Measurements from ENCODE around the gene MITF. TPM values are rescaled to one million over a fixed set of nuclear protein-coding genes. Genes with fewer than 3 reads are reported as not detected.

The MITF gene
- total and polyA plus RNA-seq, 8 donors: 3.5 to 61.3 (median 15.5) TPM

GRCh38 chr3:69888943-69889315 lies 149.7 kb downstream of the MITF start:
- peaks cover under 1 to 57% (median 21%) of the 10 kb centered on the region in 4 donors for H3K4me1 ChIP-seq
- WGBS, 5 donors: 80 to 91% (median 84%) methylated on average over 3 of the region's 3 CpGs
- no peak for DNase-seq
- no peaks in the 10 kb centered on the region for H3K9me3 ChIP-seq
- H3K36me3 ChIP-seq: peaks cover 0 to 6% (median 0%) of the 10 kb centered on the region in 4 donors
- no peak overlapping the region for H3K4me3 ChIP-seq
- TF ChIP-seq EP300 (IDR thresholded peaks at IDR 0.05) (no peak), POLR2A (IDR thresholded peaks at IDR 0.05) (no peak), POLR2AphosphoS5 (IDR thresholded peaks at IDR 0.05) (no peak), CTCF (IDR thresholded peaks at IDR 0.05) (no peak)
- no peak overlapping the region for H3K27ac ChIP-seq
- no peaks in the 10 kb centered on the region for H3K27me3 ChIP-seq
- intact Hi-C loops (cut with DNase I; ENCODE audit: low total_unique reads): no loop called here

- H3K4me3 ChIP-seq: no peak overlapping the region
- no peak overlapping the region for H3K27ac ChIP-seq
- no peaks in the 10 kb centered on the region for H3K9me3 ChIP-seq
- no peak for TF ChIP-seq CTCF (IDR thresholded peaks at IDR 0.05)
- TF ChIP-seq EP300 (IDR thresholded peaks at IDR 0.05): no peak
- TF ChIP-seq POLR2AphosphoS5 (IDR thresholded peaks at IDR 0.05): no peak
- H3K4me1 ChIP-seq: peaks cover 0 to 62% (median 25%) of the 10 kb centered on the region in 4 donors
- 88 to 91% (median 89%) methylated on average over 4 of the region's 4 CpGs for WGBS, 5 donors
- no peak for DNase-seq
- peaks cover 0 to 2% (median 0%) of the 10 kb centered on the region in 4 donors for H3K36me3 ChIP-seq
- intact Hi-C loops (cut with DNase I; ENCODE audit: low total_unique reads): no loop called here
- no peaks in the 10 kb centered on the region for H3K27me3 ChIP-seq
These were observed 150.8 kb downstream of the MITF start for GRCh38 chr3:69890084-69890483.

GRCh38 chr3:69890691-69891090 lies 151.4 kb downstream of the MITF start:
- H3K36me3 ChIP-seq: no peaks in the 10 kb centered on the region
- no peaks in the 10 kb centered on the region for H3K9me3 ChIP-seq
- no peak overlapping the region for H3K27ac ChIP-seq
- 53 to 73% (median 72%) methylated on average over 2 of the region's 2 CpGs for WGBS, 5 donors
- peaks cover 0 to 64% (median 29%) of the 10 kb centered on the region in 4 donors for H3K4me1 ChIP-seq
- DNase-seq: no peak
- no peaks in the 10 kb centered on the region for H3K27me3 ChIP-seq
- H3K4me3 ChIP-seq: no peak overlapping the region
- TF ChIP-seq CTCF (IDR thresholded peaks at IDR 0.05) (no peak), EP300 (IDR thresholded peaks at IDR 0.05) (no peak), POLR2A (IDR thresholded peaks at IDR 0.05) (no peak), POLR2AphosphoS5 (IDR thresholded peaks at IDR 0.05) (no peak)
- intact Hi-C loops (cut with DNase I; ENCODE audit: low total_unique reads): no loop called here

GRCh38 chr3:69892706-69893105 lies 153.4 kb downstream of the MITF start:
- Histone ChIP-seq H3K36me3 (no peaks in the 10 kb centered on the region), H3K9me3 (no peaks in the 10 kb centered on the region), H3K27ac (no peak overlapping the region), H3K4me3 (no peak overlapping the region), H3K27me3 (no peaks in the 10 kb centered on the region), H3K4me1 (peaks cover 0 to 54% (median 25%) of the 10 kb centered on the region in 4 donors)
- WGBS, 5 donors: 70 to 90% (median 78%) methylated on average over 4 of the region's 4 CpGs
- intact Hi-C loops (cut with DNase I; ENCODE audit: low total_unique reads): no loop called here
- no peak for TF ChIP-seq CTCF (IDR thresholded peaks at IDR 0.05)
- no peak for TF ChIP-seq POLR2A (IDR thresholded peaks at IDR 0.05)
- TF ChIP-seq EP300 (IDR thresholded peaks at IDR 0.05): no peak
- no peak for TF ChIP-seq POLR2AphosphoS5 (IDR thresholded peaks at IDR 0.05)
- DNase-seq: no peak

All from stomach (tissue), 9 donors.